HG03175 (cell line): ENCODE measurements around the gene MATK.

Source experiments
- ATAC-seq: cut with Tn5 transposase; IDR thresholded peaks from one replicate; pipeline ENCODE4 v1.9.1; 2021; ENCODE audit warnings: mild to moderate bottlenecking, moderate library complexity; ENCODE audit not compliant: unreplicated experiment

Gene MATK

DNA sequence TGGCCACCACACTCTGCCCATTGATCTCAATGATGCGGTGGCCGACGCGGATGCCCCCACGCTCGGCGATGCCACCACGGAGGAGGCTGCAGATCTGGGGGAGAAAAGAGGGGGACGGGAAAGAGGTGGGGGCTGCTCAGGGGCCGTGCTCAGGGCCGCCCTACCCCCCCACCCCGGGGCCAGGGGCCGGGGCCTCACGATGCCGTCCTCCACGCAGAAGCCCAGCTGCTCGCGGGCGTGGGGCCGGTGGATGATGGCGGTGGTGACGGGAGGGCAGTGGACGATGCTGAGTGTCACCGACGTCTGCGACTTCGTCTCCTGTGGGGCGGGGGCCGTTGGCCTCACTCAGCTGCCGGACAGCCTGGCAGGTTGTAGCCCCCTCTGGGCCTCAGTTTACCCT lies 34.9 kb downstream of the MATK start:
- no peak for ATAC-seq

DNA sequence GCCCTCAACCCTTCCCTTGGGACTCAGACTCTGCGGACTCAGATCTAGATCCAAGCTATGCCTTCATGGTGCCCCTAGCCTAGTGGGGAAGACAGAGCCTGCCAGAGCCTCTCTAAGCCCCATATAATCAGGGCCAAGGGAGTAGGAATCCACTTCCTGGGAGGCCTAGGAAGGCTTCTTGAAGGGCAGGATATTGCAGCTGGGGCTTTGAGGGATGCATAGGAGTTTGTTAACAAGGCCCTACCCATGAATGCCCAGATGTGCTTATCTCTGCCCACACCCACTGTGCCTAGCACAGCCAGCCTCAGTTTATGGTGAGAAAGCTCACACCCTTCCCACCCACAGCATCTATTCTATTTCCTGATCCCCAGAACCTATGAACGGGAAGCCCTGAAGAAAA lies 36.0 kb downstream of the MATK start:
- no peak for ATAC-seq

DNA sequence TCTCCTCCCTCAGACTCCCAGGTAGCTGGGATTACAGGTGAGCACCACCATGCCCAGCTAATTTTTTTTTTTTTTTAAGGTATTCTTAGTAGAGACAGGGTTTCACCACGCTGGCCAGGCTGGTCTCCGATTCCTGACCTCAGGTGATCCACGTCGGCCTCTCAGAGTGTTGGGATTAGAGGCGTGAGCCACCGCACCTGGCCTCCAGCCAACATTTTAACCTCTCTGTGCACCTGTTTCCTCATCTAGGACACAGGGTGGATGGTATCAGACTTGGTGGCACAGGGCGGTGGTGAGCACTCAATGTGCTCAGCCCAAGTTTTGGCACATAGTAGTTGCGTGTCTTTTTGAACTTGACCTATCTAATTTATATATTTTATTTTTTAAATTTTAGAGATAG lies 37.2 kb downstream of the MATK start:
- no peak for ATAC-seq

DNA sequence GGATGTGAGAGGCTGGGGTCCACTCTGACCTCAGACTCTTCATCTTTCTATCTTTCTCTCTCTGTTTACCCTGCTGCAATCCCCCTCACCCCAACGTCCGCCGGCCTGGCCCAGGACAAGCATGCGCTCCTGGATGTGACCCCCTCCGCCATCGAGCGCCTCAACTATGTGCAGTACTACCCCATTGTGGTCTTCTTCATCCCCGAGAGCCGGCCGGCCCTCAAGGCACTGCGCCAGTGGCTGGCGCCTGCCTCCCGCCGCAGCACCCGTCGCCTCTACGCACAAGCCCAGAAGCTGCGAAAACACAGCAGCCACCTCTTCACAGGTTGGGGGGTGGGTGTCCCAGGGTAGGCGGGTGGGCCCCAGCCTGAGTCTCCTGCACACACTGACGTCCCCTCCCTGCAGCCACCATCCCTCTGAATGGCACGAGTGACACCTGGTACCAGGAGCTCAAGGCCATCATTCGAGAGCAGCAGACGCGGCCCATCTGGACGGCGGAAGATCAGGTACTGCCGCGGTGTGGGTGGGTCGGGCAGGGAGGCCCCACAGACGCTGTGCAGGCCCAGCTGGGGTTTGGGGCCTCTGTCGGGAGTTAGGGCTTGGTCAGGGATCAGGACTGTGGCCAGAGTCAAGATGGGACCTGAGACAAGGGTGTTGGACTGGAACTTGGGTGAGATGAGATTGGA lies 39.7 kb downstream of the MATK start:
- no peak for ATAC-seq

DNA sequence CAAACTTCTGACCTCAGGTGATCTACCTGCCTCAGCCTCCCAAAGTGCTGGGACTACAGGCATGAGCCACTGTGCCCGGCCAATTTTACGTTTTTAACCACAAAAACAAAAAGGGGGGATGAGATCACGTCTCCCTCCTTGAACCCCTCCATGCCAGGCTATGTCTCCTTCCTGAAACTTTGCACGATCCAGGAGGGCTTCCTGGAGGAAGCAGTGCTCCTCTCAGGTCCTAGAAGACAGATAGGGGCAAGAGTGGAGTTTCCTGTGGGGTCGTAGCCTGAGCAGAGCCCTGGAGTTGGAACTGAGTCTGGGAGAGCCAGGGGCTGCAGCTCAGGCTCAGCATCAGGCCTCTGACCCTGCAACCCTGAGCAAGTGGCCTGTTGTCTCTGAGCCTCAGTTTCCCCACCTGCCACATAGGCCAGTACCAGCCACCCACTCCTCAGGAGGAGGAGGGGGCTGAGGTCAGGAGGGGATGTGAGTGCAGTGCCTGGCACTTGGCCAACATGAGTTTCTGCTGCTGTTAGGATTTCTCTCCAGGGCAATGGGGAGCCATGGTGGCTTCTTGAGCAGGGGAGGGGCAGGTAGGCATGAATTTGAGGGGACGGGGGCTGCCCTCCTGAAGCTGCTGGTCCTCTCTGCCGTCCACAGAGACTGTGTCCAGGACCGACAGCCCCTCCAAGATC lies 40.7 kb downstream of the MATK start:
- no peak for ATAC-seq

DNA sequence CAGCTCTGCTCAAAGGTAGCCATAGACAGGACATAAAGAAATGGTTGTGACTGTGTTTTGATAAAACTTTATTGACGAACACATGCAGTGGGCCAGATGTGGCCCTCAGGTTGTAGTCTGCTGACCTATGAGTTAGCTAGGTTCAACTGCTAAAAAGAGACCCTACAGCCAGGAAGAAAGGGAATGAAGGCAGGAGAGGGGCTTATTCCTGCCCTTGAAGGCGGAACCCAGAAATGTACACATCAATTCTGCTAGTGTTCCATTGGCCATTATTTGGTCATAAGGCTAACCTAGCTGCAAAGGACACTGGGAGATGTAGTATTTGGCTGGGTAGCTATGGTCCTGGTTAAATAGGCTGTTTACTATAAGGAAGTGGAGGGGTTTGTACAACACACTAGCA lies 42.7 kb downstream of the MATK start:
- ATAC-seq: no peak

DNA sequence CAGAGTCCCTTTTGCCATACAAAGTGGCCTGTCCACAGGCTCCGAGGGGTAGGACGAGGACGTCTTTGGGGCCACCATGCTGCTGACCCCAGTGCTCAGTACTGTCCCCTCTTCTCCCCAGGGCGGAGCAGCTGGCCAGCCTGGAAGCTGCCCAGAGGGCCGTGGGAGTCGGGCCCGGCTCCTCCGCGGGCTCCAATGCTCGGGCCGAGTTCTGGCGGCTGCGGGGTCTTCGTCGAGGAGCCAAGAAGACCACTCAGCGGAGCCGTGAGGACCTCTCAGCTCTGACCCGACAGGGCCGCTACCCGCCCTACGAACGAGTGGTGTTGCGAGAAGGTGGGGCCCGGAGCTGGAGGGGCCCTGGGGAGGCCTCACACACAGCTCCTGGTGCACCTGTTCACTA lies 45.8 kb downstream of the MATK start:
- no peak for ATAC-seq

DNA sequence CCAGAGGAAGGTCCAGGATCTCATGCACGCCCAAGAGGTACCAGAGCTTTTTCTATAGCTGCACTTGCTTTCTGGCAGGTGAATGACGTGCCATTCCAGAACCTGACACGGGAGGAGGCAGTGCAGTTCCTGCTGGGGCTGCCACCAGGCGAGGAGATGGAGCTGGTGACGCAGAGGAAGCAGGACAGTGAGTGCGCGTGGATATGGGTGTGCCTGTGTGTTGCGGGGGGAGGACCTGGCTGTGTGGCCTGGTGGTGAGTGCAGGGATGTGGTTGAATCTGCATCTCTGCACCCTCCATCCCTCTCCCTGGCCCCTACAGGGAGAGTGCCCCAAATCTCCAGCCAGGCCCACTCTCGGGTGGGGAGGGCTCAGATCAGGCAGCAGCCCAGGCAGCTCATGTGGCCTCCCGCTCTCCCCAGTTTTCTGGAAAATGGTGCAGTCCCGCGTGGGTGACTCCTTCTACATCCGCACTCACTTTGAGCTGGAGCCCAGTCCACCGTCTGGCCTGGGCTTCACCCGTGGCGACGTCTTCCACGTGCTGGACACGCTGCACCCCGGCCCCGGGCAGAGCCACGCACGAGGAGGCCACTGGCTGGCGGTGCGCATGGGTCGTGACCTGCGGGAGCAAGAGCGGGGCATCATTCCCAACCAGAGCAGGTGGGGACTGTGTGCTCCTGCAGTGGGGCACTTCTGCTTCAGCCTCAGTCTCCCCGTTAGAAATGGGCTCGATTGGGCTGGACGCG lies 47.5 kb downstream of the MATK start:
- ATAC-seq: no peak

DNA sequence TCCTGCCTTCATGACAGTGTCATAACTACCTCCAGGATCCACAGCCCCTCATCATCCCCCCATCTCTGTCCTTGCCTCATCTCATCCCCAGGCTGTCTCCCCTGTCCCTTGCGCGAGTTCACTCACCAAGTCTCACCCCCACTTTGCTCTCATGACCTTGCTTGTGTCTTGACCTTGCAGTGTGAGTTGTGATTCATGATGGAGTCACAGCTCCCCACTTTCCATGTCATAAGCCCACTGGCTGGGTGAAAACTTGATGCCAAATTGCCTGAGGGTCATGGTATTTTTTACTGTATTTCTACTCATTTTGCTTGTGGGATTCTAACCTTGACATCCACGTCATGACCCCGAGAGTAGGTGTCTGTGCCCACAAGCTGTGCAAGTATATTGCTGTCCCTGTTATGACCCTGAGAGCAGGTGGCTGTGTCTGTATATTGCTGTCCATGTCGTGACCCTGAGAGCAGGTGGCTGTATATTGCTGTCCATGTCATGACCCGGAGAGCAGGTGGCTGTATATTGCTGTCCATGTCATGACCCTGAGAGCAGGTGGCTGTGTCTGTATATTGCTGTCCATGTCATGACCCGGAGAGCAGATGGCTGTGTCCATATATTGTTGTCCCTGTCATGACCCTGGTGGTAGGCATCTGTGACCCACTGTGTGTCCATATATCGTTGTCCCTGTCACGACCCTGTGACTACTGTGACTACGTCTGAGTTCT lies 48.5 kb downstream of the MATK start:
- ATAC-seq: no peak

DNA sequence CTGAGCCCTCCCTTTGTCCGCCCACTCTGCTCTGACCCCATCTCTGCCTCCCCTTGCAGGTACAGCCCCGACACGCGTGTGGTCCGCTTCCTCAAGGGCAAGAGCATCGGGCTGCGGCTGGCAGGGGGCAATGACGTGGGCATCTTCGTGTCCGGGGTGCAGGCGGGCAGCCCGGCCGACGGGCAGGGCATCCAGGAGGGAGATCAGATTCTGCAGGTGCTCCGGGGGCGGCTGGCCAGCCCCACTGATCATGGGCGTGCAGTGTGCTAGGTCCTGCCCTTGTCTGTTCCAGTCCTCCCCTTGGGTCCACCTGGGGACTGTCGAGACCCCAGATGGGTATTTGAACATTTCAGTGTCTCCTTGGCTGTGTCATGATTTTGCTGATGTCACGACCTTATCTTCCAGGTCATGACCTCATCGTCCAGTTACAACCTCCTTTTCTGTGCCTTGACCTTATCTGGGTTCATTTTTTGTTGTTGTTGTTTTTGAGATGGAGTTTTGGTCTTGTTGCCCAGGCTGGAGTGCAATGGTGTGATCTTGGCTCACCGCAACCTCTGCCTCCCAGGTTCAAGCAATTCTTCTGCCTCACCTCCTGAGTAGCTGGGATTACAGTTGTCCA lies 50.0 kb downstream of the MATK start:
- ATAC-seq: no peak

DNA sequence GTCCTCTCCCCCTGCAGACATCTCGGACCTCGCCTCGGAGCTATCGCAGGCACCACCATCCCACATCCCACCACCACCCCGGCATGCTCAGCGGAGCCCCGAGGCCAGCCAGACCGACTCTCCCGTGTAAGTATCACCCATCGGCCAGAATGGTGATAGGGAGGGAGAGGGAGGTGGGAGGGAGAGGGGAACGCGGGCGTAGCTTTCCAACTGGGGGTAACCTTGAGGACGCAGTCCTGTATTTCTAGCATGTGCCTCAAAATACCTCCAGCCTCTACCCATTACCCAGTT lies 51.9 kb downstream of the MATK start:
- no peak for ATAC-seq

DNA sequence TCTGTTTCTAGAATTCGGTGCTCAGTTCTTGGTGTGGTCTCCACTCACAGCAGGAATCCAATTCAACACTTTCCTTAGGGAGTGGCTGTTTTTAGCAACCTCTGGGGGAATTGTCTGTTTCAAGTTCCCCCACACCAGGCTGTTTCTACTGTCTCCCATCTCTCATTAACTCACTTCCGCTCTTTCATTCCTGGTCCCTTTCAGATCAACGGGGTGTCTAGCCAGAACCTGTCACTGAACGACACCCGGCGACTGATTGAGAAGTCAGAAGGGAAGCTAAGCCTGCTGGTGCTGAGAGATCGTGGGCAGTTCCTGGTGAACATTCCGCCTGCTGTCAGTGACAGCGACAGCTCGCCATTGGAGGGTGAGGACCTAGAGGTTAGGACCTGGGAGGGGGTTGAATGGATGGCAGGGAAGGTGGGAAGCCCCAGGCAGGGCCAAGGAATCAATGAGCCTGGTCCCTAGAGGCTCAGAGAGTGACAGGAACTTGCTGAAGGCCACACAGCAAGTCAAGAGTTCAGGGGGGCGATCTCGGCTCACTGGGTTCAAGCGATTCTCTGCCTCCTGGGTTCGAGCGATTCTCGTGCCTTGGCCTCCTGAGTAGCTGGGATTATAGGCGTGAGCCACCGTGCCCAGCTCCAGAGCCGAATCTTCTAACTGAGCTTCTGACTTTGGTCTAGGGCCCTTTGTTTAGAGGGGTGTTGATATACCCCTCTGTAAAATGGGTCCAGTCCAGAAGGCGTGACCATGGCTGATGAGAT lies 52.5 kb downstream of the MATK start:
- no peak for ATAC-seq

DNA sequence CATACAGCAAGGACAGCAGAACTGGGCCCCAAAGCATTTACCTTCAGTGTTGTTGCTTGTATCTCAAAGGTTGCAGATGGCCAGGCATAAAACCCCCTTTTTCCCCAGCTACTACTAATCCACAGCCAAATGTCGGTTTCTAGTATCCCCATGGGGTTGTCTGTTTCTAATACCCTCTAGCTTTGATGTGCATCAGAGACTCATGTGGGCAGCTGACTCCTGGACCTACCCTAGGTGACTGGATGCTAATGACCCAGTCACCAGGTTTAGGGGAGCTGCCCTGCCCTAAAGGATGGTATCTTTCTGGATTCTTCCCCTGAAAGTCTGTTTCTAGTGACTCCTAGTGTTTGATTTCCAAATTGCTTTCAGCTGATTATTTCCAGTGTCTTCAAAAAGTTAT lies 54.1 kb downstream of the MATK start:
- no peak for ATAC-seq

DNA sequence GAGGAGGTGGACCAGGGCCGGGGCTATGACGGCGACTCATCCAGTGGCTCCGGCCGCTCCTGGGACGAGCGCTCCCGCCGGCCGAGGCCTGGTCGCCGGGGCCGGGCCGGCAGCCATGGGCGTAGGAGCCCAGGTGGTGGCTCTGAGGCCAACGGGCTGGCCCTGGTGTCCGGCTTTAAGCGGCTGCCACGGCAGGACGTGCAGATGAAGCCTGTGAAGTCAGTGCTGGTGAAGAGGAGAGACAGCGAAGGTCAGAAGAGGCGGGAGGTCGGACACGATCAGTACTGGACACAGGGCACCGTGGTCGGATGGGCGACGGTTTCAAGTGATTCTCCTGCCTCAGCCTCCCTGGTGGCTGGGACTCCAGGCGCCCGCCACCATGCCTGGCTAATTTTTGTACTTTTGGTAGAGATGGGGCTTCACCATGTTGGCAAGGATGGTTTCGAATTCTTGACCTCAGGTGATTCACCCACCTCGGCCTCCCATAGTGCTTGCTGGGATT lies 55.7 kb downstream of the MATK start:
- ATAC-seq: no peak
